Activated T-helper 2 cell treated with anti-CD3 and anti-CD28 coated beads, Interferon-gamma antibody, Interleukin-2, Interleukin-4, amounts not matched to agents 10 μg/mL and 5 μg/mL and 100 μg/mL, durations not matched to agents 14 hours and 24 hours and 36 hours (primary cell): ENCODE measurements around the gene PARVG. TPM values are rescaled to one million over a fixed set of nuclear protein-coding genes. Genes with fewer than 3 reads are reported as not detected.

ENCODE experiments used
- DNase-seq: peaks from one replicate; pipeline ENCODE4 v3.0.0; 2021; ENCODE audit warnings: low spot score
- H3K27ac Mint-ChIP-seq: one replicate; pipeline ENCODE4 v1.8.0; 2021; ENCODE audit warnings: mixed read lengths
- H3K27me3 Mint-ChIP-seq: one replicate; pipeline ENCODE4 v1.8.0; 2021; ENCODE audit warnings: low read depth, mixed read lengths
- H3K36me3 Mint-ChIP-seq: one replicate; pipeline ENCODE4 v1.8.0; 2021; ENCODE audit warnings: low read depth, mixed read lengths
- H3K4me1 Mint-ChIP-seq: one replicate; pipeline ENCODE4 v1.8.0; 2021; ENCODE audit warnings: low read depth, mixed read lengths
- H3K4me3 Mint-ChIP-seq: one replicate; pipeline ENCODE4 v1.8.0; 2021; ENCODE audit warnings: low read depth, mild to moderate bottlenecking, moderate library complexity, mixed read lengths
- H3K9me3 Mint-ChIP-seq: one replicate; pipeline ENCODE4 v1.8.0; 2021; ENCODE audit warnings: mixed read lengths
- intact Hi-C: fragments of 100-400 bp; cut with micrococcal nuclease; formaldehyde crosslinking; loops from one replicate; pipeline ENCODE4 v1.15.1; 2023
- total RNA-seq: library from RNA; stranded (reverse); gene quantifications from 2 replicates; pipeline ENCODE4 v1.2.3, GENCODE V29; 2022

PARVG gene
- total RNA-seq, 1 donor from 2014 or later, result 73.5 TPM

- intact Hi-C loops, result loop anchor here (10.0 kb wide), 1 partner anchor 161 kb away; the partner anchor contains the start of gene PARVB
- H3K9me3 Mint-ChIP-seq, result no peaks in the 10 kb centered on the region
- H3K4me1 Mint-ChIP-seq, result peaks cover 17% of the 10 kb centered on the region
- no peaks in the 10 kb centered on the region for H3K27me3 Mint-ChIP-seq
- no peak for DNase-seq
- H3K36me3 Mint-ChIP-seq, result peaks cover 33% of the 10 kb centered on the region
- no peak overlapping the region for H3K4me3 Mint-ChIP-seq
- H3K27ac Mint-ChIP-seq, result no peak overlapping the region
Observed at GRCh38 chr22:44185237-44186120, 4.8 kb downstream of the PARVG start.

- H3K4me1 Mint-ChIP-seq, result peaks cover 13% of the 10 kb centered on the region
- peaks cover 33% of the 10 kb centered on the region for H3K36me3 Mint-ChIP-seq
- H3K27ac Mint-ChIP-seq, result no peak overlapping the region
- H3K27me3 Mint-ChIP-seq, result no peaks in the 10 kb centered on the region
- H3K4me3 Mint-ChIP-seq, result no peak overlapping the region
- no peaks in the 10 kb centered on the region for H3K9me3 Mint-ChIP-seq
- DNase-seq, result no peak
- intact Hi-C loops, result loop anchor here (10.0 kb wide), 1 partner anchor 161 kb away; the partner anchor contains the start of gene PARVB
Observed at GRCh38 chr22:44186121-44186510, 5.4 kb downstream of the PARVG start.

- intact Hi-C loops, result loop anchor here (10.0 kb wide), 1 partner anchor 162 kb away; the partner anchor contains the start of gene PARVB
- Mint-ChIP-seq H3K4me1 (peaks cover 17% of the 10 kb centered on the region), H3K36me3 (peaks cover 36% of the 10 kb centered on the region), H3K9me3 (no peaks in the 10 kb centered on the region), H3K4me3 (no peak overlapping the region), H3K27ac (no peak overlapping the region), H3K27me3 (no peaks in the 10 kb centered on the region)
- DNase-seq, result no peak
Observed at GRCh38 chr22:44186737-44187136, 6.0 kb downstream of the PARVG start.

- intact Hi-C loops, result loop anchor here (10.0 kb wide), 1 partner anchor 163 kb away; the partner anchor contains the start of gene PARVB
- Mint-ChIP-seq H3K9me3 (no peaks in the 10 kb centered on the region), H3K4me1 (peaks cover 15% of the 10 kb centered on the region), H3K27me3 (no peaks in the 10 kb centered on the region), H3K27ac (no peak overlapping the region), H3K36me3 (peaks cover 37% of the 10 kb centered on the region), H3K4me3 (no peak overlapping the region)
- no peak for DNase-seq
Observed at GRCh38 chr22:44187652-44188230, 7.0 kb downstream of the PARVG start.

GRCh38 chr22:44188316-44188715 is 7.6 kb downstream of the PARVG start:
- no peaks in the 10 kb centered on the region for H3K9me3 Mint-ChIP-seq
- no peak overlapping the region for H3K27ac Mint-ChIP-seq
- peaks cover 21% of the 10 kb centered on the region for H3K4me1 Mint-ChIP-seq
- DNase-seq, result no peak
- H3K36me3 Mint-ChIP-seq, result peaks cover 42% of the 10 kb centered on the region
- no peaks in the 10 kb centered on the region for H3K27me3 Mint-ChIP-seq
- intact Hi-C loops, result loop anchor here (10.0 kb wide), 1 partner anchor 164 kb away; the partner anchor contains the start of gene PARVB
- H3K4me3 Mint-ChIP-seq, result no peak overlapping the region

- Mint-ChIP-seq H3K27ac (no peak overlapping the region), H3K4me3 (no peak overlapping the region), H3K9me3 (no peaks in the 10 kb centered on the region), H3K4me1 (peaks cover 25% of the 10 kb centered on the region), H3K36me3 (peaks cover 42% of the 10 kb centered on the region), H3K27me3 (no peaks in the 10 kb centered on the region)
- DNase-seq, result no peak
- intact Hi-C loops, result loop anchor here (10.0 kb wide), 1 partner anchor 164 kb away; the partner anchor contains the start of gene PARVB
Observed at GRCh38 chr22:44188986-44189630, 8.4 kb downstream of the PARVG start.

GRCh38 chr22:44190381-44190976 is 9.8 kb downstream of the PARVG start:
- Mint-ChIP-seq H3K4me3 (no peak overlapping the region), H3K9me3 (no peaks in the 10 kb centered on the region), H3K36me3 (peaks cover 43% of the 10 kb centered on the region), H3K27ac (no peak overlapping the region), H3K4me1 (peaks cover 29% of the 10 kb centered on the region), H3K27me3 (no peaks in the 10 kb centered on the region)
- intact Hi-C loops, result no loop called here
- no peak for DNase-seq

GRCh38 chr22:44191036-44191454 is 10.3 kb downstream of the PARVG start:
- intact Hi-C loops, result loop anchor here (1.0 kb wide), 1 partner anchor 9 kb away; no protein-coding TSS in a partner anchor
- Mint-ChIP-seq H3K9me3 (no peaks in the 10 kb centered on the region), H3K27me3 (no peaks in the 10 kb centered on the region), H3K4me3 (no peak overlapping the region), H3K27ac (peak overlapping the region; percentile 55), H3K36me3 (peaks cover 43% of the 10 kb centered on the region), H3K4me1 (peaks cover 29% of the 10 kb centered on the region)
- DNase-seq, result no peak

GRCh38 chr22:44192098-44192815 is 11.5 kb downstream of the PARVG start:
- Mint-ChIP-seq H3K4me3 (no peak overlapping the region), H3K4me1 (peaks cover 29% of the 10 kb centered on the region), H3K36me3 (peaks cover 38% of the 10 kb centered on the region), H3K27me3 (no peaks in the 10 kb centered on the region), H3K9me3 (no peaks in the 10 kb centered on the region), H3K27ac (no peak overlapping the region)
- DNase-seq, result peak; percentile 43
- intact Hi-C loops, result no loop called here

GRCh38 chr22:44192816-44193534 is 12.2 kb downstream of the PARVG start:
- H3K4me3 Mint-ChIP-seq, result peak overlapping the region; percentile 33
- intact Hi-C loops, result no loop called here
- peaks cover 40% of the 10 kb centered on the region for H3K36me3 Mint-ChIP-seq
- no peaks in the 10 kb centered on the region for H3K27me3 Mint-ChIP-seq
- peak overlapping the region; percentile 39 for H3K27ac Mint-ChIP-seq
- no peaks in the 10 kb centered on the region for H3K9me3 Mint-ChIP-seq
- no peak for DNase-seq
- peaks cover 29% of the 10 kb centered on the region for H3K4me1 Mint-ChIP-seq

GRCh38 chr22:44193535-44193891 is 12.8 kb downstream of the PARVG start:
- no peaks in the 10 kb centered on the region for H3K9me3 Mint-ChIP-seq
- peaks cover 29% of the 10 kb centered on the region for H3K4me1 Mint-ChIP-seq
- peaks cover 46% of the 10 kb centered on the region for H3K36me3 Mint-ChIP-seq
- H3K4me3 Mint-ChIP-seq, result no peak overlapping the region
- DNase-seq, result no peak
- no peaks in the 10 kb centered on the region for H3K27me3 Mint-ChIP-seq
- H3K27ac Mint-ChIP-seq, result no peak overlapping the region
- intact Hi-C loops, result no loop called here
